NCI-H128 (cell line): ENCODE measurements around the gene CPT1A.
A peak's percentile ranks its signal among the peaks of the same experiment; 100 is the strongest.

Experiments used
- DNase-seq: peaks from one replicate; lab custom pipeline; 2025; ENCODE audit not compliant: unreplicated experiment; lab: John Stamatoyannopoulos, UW

Gene CPT1A

GRCh38 chr11:68854273-68854958, 12.7 kb upstream of the CPT1A start:
- DNase-seq: no peak

DNA sequence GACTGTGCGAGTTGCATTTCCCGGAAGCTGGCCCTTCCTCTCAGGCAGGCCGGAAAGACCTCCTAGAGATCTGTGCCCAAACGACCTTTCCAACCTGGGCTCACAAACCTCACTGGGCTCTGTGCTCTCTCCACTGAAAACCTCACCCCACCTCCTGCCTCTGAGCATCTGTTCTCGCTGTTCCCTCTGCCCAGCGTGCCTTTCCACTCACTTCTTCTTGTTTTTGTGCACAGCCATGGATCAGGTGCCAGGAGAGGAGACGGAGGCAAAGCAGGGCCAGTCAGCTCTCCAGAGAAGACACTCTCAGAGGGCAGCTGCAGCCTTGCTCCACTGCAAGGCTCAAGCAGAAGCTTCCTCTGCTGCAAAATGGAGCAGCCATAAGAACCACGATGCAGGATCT, 10.9 kb upstream of the CPT1A start:
- no peak for DNase-seq

DNA sequence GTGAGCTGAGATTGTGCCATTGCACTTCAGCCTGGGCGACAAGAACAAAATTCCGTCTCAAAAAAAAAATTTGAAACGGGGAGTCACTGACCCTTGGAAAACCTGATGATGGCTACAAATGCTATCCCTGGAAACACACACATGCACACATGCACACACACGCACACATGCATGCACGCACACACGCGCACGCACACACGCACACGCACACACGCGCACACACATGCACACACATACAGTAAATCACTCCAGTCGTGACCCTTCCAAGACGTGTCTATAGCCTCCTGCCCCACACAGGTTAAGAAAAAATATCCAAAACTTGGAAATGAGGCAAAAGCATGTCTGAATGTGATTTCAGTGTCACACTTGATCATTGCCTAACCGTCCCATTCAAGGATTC, 6.7 kb upstream of the CPT1A start:
- no peak for DNase-seq

DNA sequence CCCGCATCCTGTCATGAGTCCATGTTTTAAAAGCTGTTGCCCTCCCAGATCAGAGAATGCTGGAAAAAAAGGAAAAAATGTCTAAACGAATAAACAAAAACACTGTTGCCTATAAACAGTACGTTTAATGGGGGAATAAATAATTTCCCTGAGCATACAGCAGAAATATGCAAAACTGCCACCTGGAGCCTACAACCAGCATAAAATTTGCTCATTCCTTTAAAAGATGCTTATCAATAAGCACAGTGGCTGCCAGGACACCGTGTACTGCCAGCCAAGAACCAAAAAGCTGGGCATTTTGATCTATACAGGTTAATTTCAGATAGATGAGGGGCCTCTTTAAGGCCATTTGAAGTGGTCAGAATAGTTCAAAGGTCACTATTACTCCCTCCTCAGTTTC, 5.7 kb upstream of the CPT1A start:
- no peak for DNase-seq

DNA sequence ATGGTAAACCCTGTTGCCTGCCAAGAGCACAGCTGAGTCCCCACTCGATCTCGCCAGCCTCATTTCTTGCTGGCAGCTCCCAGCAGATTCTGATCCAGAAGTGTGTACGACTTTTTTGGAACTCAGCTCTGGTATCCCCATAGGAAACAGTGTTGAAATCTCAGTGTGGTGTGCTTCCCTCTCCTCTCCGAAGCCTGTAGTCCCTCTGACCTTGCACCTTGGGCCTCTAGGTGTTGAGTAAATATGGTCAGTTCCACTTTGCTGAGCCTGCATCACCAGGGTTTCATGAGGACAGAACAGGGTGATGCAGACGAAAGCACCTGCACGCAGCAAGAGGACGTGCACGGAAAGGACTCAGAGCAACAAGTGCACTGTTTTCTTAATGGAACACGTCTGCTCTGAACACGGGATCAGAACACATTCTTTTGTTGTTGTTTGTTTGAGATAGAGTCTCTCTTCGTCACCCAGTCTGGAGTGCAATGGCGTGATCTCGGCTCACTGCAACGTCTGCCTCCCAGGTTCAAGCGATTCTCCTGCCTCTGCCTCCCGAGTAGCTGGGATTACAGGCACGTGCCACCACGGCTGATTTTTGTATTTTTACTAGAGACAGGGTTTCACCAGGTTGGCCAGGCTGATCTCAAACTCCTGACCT, 3.8 kb upstream of the CPT1A start:
- no peak for DNase-seq

DNA sequence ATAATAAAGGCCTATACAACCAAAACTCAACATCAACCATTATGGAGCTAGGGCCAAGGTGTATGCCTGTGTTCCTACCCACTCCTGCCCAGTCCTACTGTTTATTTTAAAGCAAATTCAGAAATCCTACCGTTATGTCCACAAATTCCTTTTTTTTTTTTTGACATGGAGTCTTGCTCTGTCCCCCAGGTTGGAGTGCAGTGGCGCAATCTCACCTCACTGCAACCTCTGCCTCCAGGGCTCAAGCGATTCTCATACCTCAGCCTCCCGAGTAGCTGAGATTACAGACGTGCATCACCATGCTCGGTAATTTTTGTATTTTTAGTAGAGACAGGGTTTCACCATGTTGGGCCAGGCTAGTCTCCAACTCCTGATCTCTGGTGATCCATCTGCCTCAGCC, 3.1 kb upstream of the CPT1A start:
- no peak for DNase-seq

- no peak for DNase-seq
Observed at GRCh38 chr11:68844376-68844775, 2.7 kb upstream of the CPT1A start.

GRCh38 chr11:68843703-68844312, 2.1 kb upstream of the CPT1A start:
- peak; percentile 37 for DNase-seq

DNA sequence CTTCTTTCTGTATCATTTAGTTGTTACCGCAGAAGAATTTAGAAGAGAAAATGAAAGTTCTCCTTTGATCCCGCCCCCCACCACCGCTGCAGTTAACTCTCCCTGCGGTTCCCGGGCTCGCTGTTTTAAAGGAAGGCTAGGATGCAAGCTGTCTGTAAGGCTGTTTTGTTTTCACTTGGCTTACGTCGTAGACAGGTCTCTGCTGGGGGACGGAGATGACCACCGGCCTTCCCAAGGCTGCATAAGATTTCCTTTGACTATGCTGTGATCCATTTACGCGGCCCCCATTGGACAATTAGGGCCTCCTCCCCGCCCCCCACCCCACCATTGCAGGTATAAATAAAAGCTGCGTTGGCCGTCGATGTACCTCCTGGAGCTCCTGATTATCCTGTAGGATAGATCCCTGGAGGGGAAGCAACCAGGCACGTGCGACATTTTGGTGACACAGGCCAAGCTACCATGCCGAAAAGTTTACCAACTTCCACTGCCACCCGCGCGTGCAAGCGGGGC, 1.4 kb upstream of the CPT1A start:
- no peak for DNase-seq

- no peak for DNase-seq
Observed at GRCh38 chr11:68842427-68843051, 823 bp upstream of the CPT1A start.

DNA sequence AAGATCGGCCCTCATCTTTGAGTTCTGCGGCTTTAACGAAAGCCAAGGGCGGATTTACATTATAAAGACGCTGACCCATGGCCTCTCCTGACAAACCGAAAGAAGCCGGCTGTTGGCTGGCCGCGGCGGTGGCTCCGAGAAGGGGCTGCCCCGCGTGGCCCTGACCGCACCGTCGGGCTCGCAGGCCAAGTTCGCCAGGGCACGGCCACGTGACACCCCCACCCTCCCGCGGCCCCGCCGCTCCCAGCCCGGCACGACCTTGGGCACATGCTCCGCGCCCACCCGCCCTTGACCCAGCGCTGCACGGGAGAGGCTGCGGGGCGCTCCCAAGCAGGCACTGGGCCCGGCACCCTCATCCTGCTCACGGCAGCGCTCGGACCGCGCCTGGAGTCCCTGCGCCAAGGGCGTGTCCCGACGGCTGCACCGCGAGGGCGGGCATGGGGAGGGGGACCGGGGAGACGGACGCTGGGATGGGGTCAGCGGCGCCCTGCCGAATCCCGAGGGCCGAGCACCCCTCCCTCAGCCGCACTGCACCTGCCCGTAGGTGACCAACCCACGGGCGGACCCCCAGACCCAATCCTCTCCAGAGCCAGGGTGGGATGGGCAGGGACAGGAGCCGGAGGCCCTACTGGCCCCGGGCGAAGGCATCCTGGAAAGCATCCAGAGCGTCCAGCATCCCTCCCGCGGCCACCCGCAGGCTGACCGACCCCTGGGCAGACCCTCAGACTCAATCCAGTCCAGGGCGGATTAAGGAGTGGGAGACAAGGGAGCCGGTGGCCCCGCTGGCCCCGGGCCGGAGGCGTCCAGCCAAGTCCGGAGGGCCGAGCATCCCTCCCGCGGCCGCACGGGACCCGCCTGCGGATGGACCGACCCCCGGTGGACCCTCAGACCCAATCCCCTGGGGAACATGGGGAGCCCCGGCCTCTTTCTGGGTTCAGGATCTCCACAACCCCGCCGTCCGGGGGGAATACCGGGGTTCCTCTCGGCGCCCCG, 759 bp downstream of the CPT1A start:
- no peak for DNase-seq

- DNase-seq: no peak
Observed at GRCh38 chr11:68839911-68840641, 1.6 kb downstream of the CPT1A start.

DNA sequence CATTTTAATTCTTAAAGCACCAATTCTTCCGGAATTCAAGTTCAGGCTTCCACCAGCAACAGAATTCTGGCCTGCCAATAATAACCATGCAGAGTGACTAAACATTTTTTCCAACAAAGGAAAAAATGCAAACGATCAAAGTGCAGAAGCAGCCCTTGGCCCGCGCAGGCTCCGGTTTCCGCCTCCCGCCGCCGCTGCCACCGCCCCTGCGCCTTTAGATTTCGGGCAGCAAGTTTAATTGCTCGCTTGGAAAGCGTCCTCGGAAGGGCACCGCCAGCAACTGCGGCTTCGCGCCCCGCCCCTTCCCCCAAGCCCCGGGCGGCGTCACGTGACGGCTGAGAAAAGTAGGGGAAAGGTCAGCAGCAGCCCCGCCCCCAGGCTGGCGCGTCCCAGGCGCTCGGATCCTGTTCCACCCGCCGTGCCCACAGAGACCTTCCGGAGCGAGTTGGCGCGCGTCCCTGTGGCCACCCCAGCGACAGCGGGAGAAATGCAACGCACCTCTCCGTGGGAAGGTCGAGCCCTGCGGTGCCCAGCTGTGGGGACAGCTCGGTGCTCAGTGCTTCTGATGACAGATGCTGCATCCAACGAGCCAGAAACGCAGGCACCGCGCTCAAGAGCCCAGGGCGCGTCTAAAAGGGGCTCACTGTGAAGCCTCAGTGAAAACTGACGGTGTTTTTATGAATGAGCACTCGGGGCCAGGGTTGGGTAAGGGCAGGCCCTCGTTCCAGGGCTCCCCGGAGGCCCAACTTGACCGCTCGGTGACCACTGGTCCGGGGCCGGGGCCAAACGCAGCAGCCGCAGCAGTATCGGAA, 2.5 kb downstream of the CPT1A start:
- peak; percentile 79 for DNase-seq

DNA sequence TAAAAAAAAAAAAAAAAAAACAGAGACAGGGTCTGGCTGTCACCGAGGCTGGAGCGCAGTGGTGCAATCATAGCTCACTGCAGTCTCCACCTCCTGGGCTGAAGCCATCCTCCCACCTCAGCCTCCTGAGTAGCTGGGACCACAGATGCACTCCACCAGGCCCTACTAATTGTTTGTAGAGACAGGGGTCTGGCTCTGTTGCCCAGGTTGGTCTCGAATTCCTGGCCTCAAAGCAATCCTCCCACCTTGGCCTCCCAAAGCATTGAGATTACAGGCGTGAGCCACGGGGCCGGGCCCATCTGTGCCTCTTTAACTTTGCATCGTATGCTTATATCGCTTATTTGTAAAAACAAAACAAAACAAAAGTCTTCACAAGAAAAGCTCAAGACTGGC, 3.1 kb downstream of the CPT1A start:
- DNase-seq: no peak

DNA sequence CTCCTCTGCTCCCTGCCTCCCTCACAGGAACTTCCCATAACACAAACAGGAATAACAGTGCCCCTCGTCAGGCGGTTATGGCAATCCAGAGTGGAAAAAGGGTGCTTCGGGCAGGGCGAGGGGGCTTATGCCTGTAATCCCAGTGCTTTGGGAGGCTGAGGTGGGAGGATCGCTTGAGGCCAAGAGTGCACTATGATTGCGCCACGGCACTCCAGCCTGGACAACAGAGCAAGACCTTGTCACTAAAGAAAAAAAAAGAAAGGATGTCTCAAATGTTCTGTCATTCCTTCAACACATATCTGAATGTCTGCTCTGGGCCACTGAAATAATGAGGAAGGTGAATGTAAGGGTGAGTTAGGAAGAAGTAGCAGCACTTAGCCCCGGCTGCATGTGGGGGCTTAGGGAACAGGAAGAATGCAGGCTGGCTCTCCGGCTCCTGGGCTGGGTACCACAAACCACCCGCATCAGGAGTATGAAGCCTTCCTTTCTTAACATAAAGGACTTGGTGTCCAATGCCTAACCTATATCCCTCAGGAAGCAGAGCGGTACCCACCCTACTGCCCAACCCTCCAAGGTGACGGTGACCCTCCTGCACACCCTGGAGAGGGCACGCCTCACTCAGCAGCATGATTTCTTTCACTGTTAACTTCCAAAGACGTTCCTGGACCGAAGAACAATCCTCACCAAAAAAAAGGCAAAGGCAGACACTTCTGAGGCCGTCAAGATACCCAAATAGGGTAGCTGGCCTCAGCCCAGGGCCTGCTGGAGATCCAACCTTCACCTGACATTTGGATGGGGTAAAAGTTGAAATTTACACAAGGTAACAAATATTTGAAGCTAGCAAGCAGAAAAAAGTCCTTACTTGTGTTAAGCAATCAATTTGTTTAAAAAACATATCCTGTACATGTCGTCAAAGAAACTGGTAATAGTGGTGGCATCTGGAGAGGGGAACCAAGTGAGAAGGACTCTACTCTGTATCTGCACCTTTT, 3.8 kb downstream of the CPT1A start:
- no peak for DNase-seq

- DNase-seq: no peak
Observed at GRCh38 chr11:68835749-68836148, 6.0 kb downstream of the CPT1A start.

- DNase-seq: no peak
Observed at GRCh38 chr11:68835328-68835727, 6.4 kb downstream of the CPT1A start.
